Left lobe of liver (tissue), 1 donor: ENCODE data around the gene MMP8. TPM values are rescaled to one million over a fixed set of nuclear protein-coding genes. Genes with fewer than 3 reads are reported as not detected.

Experiments used
- total RNA-seq: library from RNA; stranded (reverse); gene quantifications from one replicate; pipeline ENCODE4 v1.2.1, GENCODE V29; 2021
- donor health status: DM: no; HTN: yes; CAD: no.

MMP8 gene
- total RNA-seq, 1 donor from 2014 or later = 0.50 TPM

Other genes starting within 250 kb of the MMP8 start
- 1.5 TPM for gene MMP7, start 194.2 kb downstream of the MMP8 start, total RNA-seq
- not detected for gene MMP20, start 99.6 kb downstream of the MMP8 start, total RNA-seq
- not detected for gene MMP27, start 19.2 kb downstream of the MMP8 start, total RNA-seq
- gene MMP10, start 55.7 kb upstream of the MMP8 start, total RNA-seq = not detected
- gene MMP1, start 73.2 kb upstream of the MMP8 start, total RNA-seq = not detected
- not detected for gene MMP3, start 118.7 kb upstream of the MMP8 start, total RNA-seq
- gene MMP12, start 150.0 kb upstream of the MMP8 start, total RNA-seq = not detected
- gene MMP13, start 230.8 kb upstream of the MMP8 start, total RNA-seq = not detected